Ectodermal cell (in vitro differentiated cells): ENCODE data around the gene GTF2I.
A peak's percentile ranks its signal among the peaks of the same experiment; 100 is the strongest.
"Not testable (repeated sequence)": the region's sequence is repeated elsewhere in the genome, so short reads cannot be mapped to it uniquely, and the experiment has no call there.

Experiments used
- H3K27ac ChIP-seq: 2 replicates; pipeline ENCODE4 v1.7.0; 2013; ENCODE audit warnings: mild to moderate bottlenecking, low read depth, low read length; ENCODE audit not compliant: insufficient read depth, poor library complexity, severe bottlenecking
- H3K27me3 ChIP-seq: 2 replicates; pipeline ENCODE4 v1.7.0; 2013; ENCODE audit warnings: mild to moderate bottlenecking, low read length; ENCODE audit not compliant: insufficient read depth, control insufficient read depth, poor library complexity, severe bottlenecking
- H3K36me3 ChIP-seq: one replicate; pipeline ENCODE4 v1.7.0; 2013; ENCODE audit warnings: low read length; ENCODE audit not compliant: control insufficient read depth, insufficient read depth
- H3K4me1 ChIP-seq: one replicate; pipeline ENCODE4 v1.7.0; 2013; ENCODE audit warnings: low read length; ENCODE audit not compliant: control insufficient read depth, insufficient read depth
- H3K4me3 ChIP-seq: 2 replicates; pipeline ENCODE4 v1.7.0; 2013; ENCODE audit warnings: low read depth, low read length, control low read depth; ENCODE audit not compliant: insufficient read depth
- H3K9me3 ChIP-seq: 2 replicates; pipeline ENCODE4 v1.7.0; 2013; ENCODE audit warnings: mild to moderate bottlenecking, low read length, moderate library complexity; ENCODE audit not compliant: control insufficient read depth
- WGBS, 2 experiments: methylation state at CpG; one replicate each; pipeline ENCODE4 v1.1.7; 2013; ENCODE audit warnings: missing lambda C conversion rate in 2 of 2; 5-methylcytosine and 5-hydroxymethylcytosine counted together

GTF2I gene

GRCh38 chr7:74656441-74656836 is 1.1 kb upstream of the GTF2I start:
- peak overlapping the region; percentile 58 for H3K4me3 ChIP-seq

GRCh38 chr7:74656837-74657691 is 454 bp upstream of the GTF2I start:
- Histone ChIP-seq H3K9me3 (no peaks in the 10 kb centered on the region), H3K27me3 (no peaks in the 10 kb centered on the region), H3K36me3 (no peaks in the 10 kb centered on the region), H3K4me1 (peaks cover 32% of the 10 kb centered on the region), H3K27ac (peak overlapping the region; percentile 96), H3K4me3 (peak overlapping the region; percentile 58)
- WGBS, 2 experiments = 1% methylated on average over 60 of the region's 60 CpGs

More at GRCh38 chr7:74656441-74656836, 1.1 kb upstream of the GTF2I start:
- peak overlapping the region; percentile 96 for H3K27ac ChIP-seq
- no peaks in the 10 kb centered on the region for H3K36me3 ChIP-seq
- H3K4me1 ChIP-seq = peaks cover 32% of the 10 kb centered on the region
- H3K27me3 ChIP-seq = no peaks in the 10 kb centered on the region
- H3K9me3 ChIP-seq = no peaks in the 10 kb centered on the region
- WGBS, 2 experiments = 3 to 8% methylated on average over 13 to 19 of the region's 23 CpGs

- Histone ChIP-seq H3K36me3 (no peaks in the 10 kb centered on the region), H3K27me3 (no peaks in the 10 kb centered on the region), H3K27ac (peak overlapping the region; percentile 86), H3K4me3 (peak overlapping the region; percentile 58), H3K9me3 (no peaks in the 10 kb centered on the region), H3K4me1 (peaks cover 32% of the 10 kb centered on the region)
- 1% methylated on average over 108 of the region's 108 CpGs for WGBS, 2 experiments
Measured at GRCh38 chr7:74658178-74659004, 873 bp downstream of the GTF2I start.

- 43 to 48% methylated on average over 18 of the region's 18 CpGs for WGBS, 2 experiments
- not testable (repeated sequence) for H3K36me3 ChIP-seq, H3K4me3 ChIP-seq, H3K27me3 ChIP-seq, H3K9me3 ChIP-seq
- Histone ChIP-seq H3K27ac (peak overlapping the region; percentile 62), H3K4me1 (peaks cover 31% of the 10 kb centered on the region)
Measured at GRCh38 chr7:74660202-74660601, 2.7 kb downstream of the GTF2I start.

GRCh38 chr7:74661836-74662794 is 4.6 kb downstream of the GTF2I start:
- Histone ChIP-seq H3K4me1 (peaks cover 19% of the 10 kb centered on the region), H3K36me3 (peaks cover 13% of the 10 kb centered on the region)
- not testable (repeated sequence) for H3K27ac ChIP-seq, H3K9me3 ChIP-seq, H3K27me3 ChIP-seq, H3K4me3 ChIP-seq
- WGBS, 2 experiments = 83 to 84% methylated on average over 17 to 21 of the region's 21 CpGs

- 95 to 97% methylated on average over 12 of the region's 12 CpGs for WGBS, 2 experiments
Measured at GRCh38 chr7:74665296-74665938, 7.9 kb downstream of the GTF2I start.

GRCh38 chr7:74667013-74667412 is 9.5 kb downstream of the GTF2I start:
- H3K27me3 ChIP-seq, H3K9me3 ChIP-seq, H3K4me1 ChIP-seq, H3K27ac ChIP-seq, H3K4me3 ChIP-seq: not testable (repeated sequence)
- 94 to 95% methylated on average over 7 of the region's 7 CpGs for WGBS, 2 experiments
- H3K36me3 ChIP-seq = peaks cover 13% of the 10 kb centered on the region

More at GRCh38 chr7:74665296-74665938, 7.9 kb downstream of the GTF2I start:
- no peaks in the 10 kb centered on the region for H3K9me3 ChIP-seq
- H3K4me3 ChIP-seq = no peak overlapping the region
- peaks cover 13% of the 10 kb centered on the region for H3K36me3 ChIP-seq
- no peak overlapping the region for H3K27ac ChIP-seq
- no peaks in the 10 kb centered on the region for H3K27me3 ChIP-seq
- H3K4me1 ChIP-seq = peaks cover 8% of the 10 kb centered on the region

- H3K4me1 ChIP-seq, H3K9me3 ChIP-seq, H3K4me3 ChIP-seq, H3K27ac ChIP-seq, H3K27me3 ChIP-seq: not testable (repeated sequence)
- peaks cover 13% of the 10 kb centered on the region for H3K36me3 ChIP-seq
- 95% methylated on average over 5 of the region's 5 CpGs for WGBS, 2 experiments
Measured at GRCh38 chr7:74667520-74667919, 10.0 kb downstream of the GTF2I start.

- H3K27me3 ChIP-seq = no peaks in the 10 kb centered on the region
- H3K4me3 ChIP-seq = no peak overlapping the region
- peaks cover 4% of the 10 kb centered on the region for H3K36me3 ChIP-seq
- no peaks in the 10 kb centered on the region for H3K4me1 ChIP-seq
- 88 to 94% methylated on average over 6 of the region's 6 CpGs for WGBS, 2 experiments
- H3K27ac ChIP-seq = no peak overlapping the region
- no peaks in the 10 kb centered on the region for H3K9me3 ChIP-seq
Measured at GRCh38 chr7:74671602-74672001, 14.1 kb downstream of the GTF2I start.
